GM19397 (cell line): ENCODE measurements around the gene ZNF280C.
"Not testable (repeated sequence)": the region's sequence is repeated elsewhere in the genome, so short reads cannot be mapped to it uniquely, and the experiment has no call there.

Experiments used
- ATAC-seq: cut with Tn5 transposase; IDR thresholded peaks from one replicate; pipeline ENCODE4 v1.9.1; 2021; ENCODE audit warnings: mild to moderate bottlenecking, moderate library complexity; ENCODE audit not compliant: unreplicated experiment

Gene ZNF280C

GRCh38 chrX:130261296-130261893 lies 7.3 kb downstream of the ZNF280C start:
- ATAC-seq: no peak

- ATAC-seq: no peak
Observed at GRCh38 chrX:130260316-130260715, 8.4 kb downstream of the ZNF280C start.

GRCh38 chrX:130253916-130254315 lies 14.8 kb downstream of the ZNF280C start:
- no peak for ATAC-seq

- no peak for ATAC-seq
Observed at GRCh38 chrX:130251671-130252070, 17.0 kb downstream of the ZNF280C start.

- no peak for ATAC-seq
Observed at GRCh38 chrX:130247996-130248395, 20.7 kb downstream of the ZNF280C start.

- ATAC-seq: no peak
Observed at GRCh38 chrX:130246084-130246483, 22.6 kb downstream of the ZNF280C start.

GRCh38 chrX:130245441-130245840 lies 23.3 kb downstream of the ZNF280C start:
- no peak for ATAC-seq

GRCh38 chrX:130231184-130231583 lies 37.5 kb downstream of the ZNF280C start:
- not testable (repeated sequence) for ATAC-seq

GRCh38 chrX:130228871-130229270 lies 39.8 kb downstream of the ZNF280C start:
- ATAC-seq: no peak

GRCh38 chrX:130224810-130225209 lies 43.9 kb downstream of the ZNF280C start:
- no peak for ATAC-seq

GRCh38 chrX:130216320-130216719 lies 52.4 kb downstream of the ZNF280C start:
- no peak for ATAC-seq

- no peak for ATAC-seq
Observed at GRCh38 chrX:130213376-130213775, 55.3 kb downstream of the ZNF280C start.

- ATAC-seq: no peak
Observed at GRCh38 chrX:130212371-130212770, 56.3 kb downstream of the ZNF280C start.

GRCh38 chrX:130211415-130212186 lies 57.1 kb downstream of the ZNF280C start:
- ATAC-seq: no peak

GRCh38 chrX:130204647-130205046 lies 64.1 kb downstream of the ZNF280C start:
- no peak for ATAC-seq

- ATAC-seq: no peak
Observed at GRCh38 chrX:130197464-130197863, 71.2 kb downstream of the ZNF280C start.

- ATAC-seq: no peak
Observed at GRCh38 chrX:130196466-130196865, 72.2 kb downstream of the ZNF280C start.

- ATAC-seq: no peak
Observed at GRCh38 chrX:130190801-130191200, 77.9 kb downstream of the ZNF280C start.

- no peak for ATAC-seq
Observed at GRCh38 chrX:130186651-130187050, 82.0 kb downstream of the ZNF280C start.

GRCh38 chrX:130184857-130185256 lies 83.8 kb downstream of the ZNF280C start:
- no peak for ATAC-seq

- no peak for ATAC-seq
Observed at GRCh38 chrX:130184168-130184567, 84.5 kb downstream of the ZNF280C start.

GRCh38 chrX:130179579-130180215 lies 89.0 kb downstream of the ZNF280C start:
- no peak for ATAC-seq
